Effector memory CD8-positive, alpha-beta T cell (primary cell): ENCODE measurements around the gene RASA3.
"Not testable (repeated sequence)": the region's sequence is repeated elsewhere in the genome, so short reads cannot be mapped to it uniquely, and the experiment has no call there.

ENCODE experiments used
- ATAC-seq: fragments of 150-1000 bp; cut with Tn5 transposase; replicated peaks from 2 replicates; pipeline ENCODE4 v1.10.0; 2021; ENCODE audit warnings: mild to moderate bottlenecking, moderate library complexity
- DNase-seq, 3 experiments: peaks; one replicate each; pipeline ENCODE4 v3.0.0; 2021
- H3K27ac Mint-ChIP-seq, 2 donors: one replicate each; pipeline ENCODE4 v1.8.0; 2022; ENCODE audit warnings: mild to moderate bottlenecking in 2 of 2, mixed read lengths in 2 of 2, moderate library complexity in 2 of 2
- H3K27me3 Mint-ChIP-seq, 2 donors: one replicate each; pipeline ENCODE4 v1.8.0; 2022; ENCODE audit warnings: mixed read lengths in 2 of 2
- H3K36me3 Mint-ChIP-seq: one replicate; pipeline ENCODE4 v1.8.0; 2022; ENCODE audit warnings: mild to moderate bottlenecking, moderate library complexity, mixed read lengths; ENCODE audit not compliant: insufficient read depth
- H3K4me1 Mint-ChIP-seq, 2 donors: one replicate each; pipeline ENCODE4 v1.8.0; 2022; ENCODE audit warnings: low read depth in 2 of 2, mixed read lengths in 2 of 2
- H3K4me3 Mint-ChIP-seq, 2 donors: one replicate each; pipeline ENCODE4 v1.8.0; 2022; ENCODE audit warnings: mild to moderate bottlenecking in 2 of 2, mixed read lengths in 2 of 2, moderate library complexity in 2 of 2
- H3K9me3 Mint-ChIP-seq, 2 donors: one replicate each; pipeline ENCODE4 v1.8.0; 2022; ENCODE audit warnings: mixed read lengths in 2 of 2

The RASA3 gene

DNA sequence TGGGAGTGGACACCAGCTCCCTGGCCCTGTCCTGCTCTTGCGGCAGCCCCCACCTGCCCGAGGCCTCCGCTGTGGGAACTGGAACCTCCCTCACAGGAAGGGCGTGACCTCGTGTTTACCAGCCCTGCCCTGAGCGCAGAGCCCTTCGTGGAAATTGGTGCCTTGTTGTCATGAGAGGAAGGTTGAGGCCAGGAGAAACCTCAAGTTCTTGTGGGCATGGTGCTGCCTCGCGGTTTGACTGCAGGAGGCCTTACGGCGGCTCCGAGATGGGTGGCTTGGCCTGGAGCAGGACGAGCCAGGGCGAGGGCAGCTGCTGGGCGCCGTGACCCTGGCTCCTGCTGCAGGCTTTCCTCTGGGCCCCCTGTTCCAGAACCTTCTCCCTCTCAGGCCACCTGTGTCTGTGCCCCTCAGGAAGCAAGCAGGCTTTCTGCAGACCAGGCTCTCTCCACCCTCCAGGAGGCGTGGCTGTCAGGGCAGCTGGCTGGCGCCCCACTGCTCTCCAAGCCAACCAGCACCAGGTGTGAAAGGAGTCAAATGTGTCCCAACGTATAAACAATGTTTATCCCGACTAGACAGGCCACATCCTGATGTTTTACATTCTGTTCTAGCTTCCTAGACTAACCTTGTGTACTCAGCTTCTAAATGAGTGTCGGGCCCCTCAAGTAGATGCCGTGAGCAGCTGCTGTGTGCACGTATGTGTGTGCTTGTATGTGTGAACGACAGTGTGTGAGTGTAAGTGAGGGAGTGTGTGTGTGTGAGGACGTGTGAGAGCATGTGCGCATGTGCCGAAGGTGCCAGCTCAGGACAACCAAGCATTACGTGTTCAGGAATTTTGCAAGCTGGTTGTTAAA is 10.4 kb upstream of the RASA3 start:
- H3K4me3 Mint-ChIP-seq, result no peak overlapping the region
- peaks cover 4% of the 10 kb centered on the region for H3K36me3 Mint-ChIP-seq
- no peaks in the 10 kb centered on the region for H3K27me3 Mint-ChIP-seq
- no peaks in the 10 kb centered on the region for H3K9me3 Mint-ChIP-seq
- H3K4me1 Mint-ChIP-seq, result peaks cover 21 to 35% of the 10 kb centered on the region in 2 donors
- no peak overlapping the region for H3K27ac Mint-ChIP-seq
- peak; percentile 74 for ATAC-seq
- DNase-seq, result peak; percentile 77 to 78 (median 77)

DNA sequence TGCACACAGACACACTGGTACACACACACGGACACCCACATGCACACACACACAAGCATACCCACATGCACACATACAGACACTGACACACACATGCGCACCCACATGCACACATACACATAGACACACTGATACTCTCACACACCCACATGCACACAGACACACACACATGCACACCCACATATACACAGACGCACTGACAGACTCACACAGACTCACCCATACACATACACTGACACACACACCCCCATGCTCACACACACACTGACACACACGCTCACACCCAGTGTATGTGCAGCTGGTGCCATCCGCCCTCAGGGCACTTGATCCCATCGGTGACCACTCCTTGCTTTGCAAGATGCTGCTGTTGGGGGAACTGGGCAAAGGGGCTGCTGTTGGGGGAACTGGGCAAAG is 9.7 kb upstream of the RASA3 start:
- Mint-ChIP-seq H3K4me1 (peaks cover 19 to 33% of the 10 kb centered on the region in 2 donors), H3K36me3 (peaks cover 4% of the 10 kb centered on the region), H3K9me3 (no peaks in the 10 kb centered on the region), H3K27ac (no peak overlapping the region), H3K4me3 (no peak overlapping the region), H3K27me3 (no peaks in the 10 kb centered on the region)
- ATAC-seq (no peak), DNase-seq (no peak)

DNA sequence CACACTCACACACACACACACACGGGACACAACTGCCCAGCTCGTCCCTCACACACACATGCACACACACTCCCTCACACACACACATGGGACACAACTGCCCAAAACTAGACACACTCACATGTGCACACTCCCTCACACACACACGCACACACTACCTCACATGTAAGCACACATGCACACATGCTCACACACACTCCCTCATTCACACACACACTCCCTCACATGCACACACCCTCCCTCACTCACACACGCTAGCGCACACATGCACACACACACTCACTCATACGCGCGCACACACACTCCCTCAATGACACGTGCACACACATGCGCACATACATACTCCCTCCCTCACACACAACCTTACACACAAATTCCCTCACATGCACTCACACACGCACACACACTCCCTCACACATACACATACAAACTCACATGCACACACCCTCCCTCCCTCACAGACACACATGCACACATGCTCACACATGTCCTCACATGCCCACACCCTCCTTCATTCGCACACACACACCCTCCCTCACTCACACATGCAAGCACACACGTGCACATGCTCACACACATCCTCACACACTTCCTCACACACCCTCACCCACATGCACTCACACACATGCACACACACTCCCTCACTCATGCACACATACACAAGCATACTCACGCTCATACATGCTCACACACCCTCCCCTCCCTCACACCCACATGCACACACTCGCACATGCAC is 9.0 kb upstream of the RASA3 start:
- Mint-ChIP-seq H3K4me1 (peaks cover 13 to 26% of the 10 kb centered on the region in 2 donors), H3K27me3 (no peaks in the 10 kb centered on the region), H3K9me3 (no peaks in the 10 kb centered on the region), H3K36me3 (peaks cover 4% of the 10 kb centered on the region), H3K4me3 (no peak overlapping the region), H3K27ac (no peak overlapping the region)
- ATAC-seq, result no peak
- no peak for DNase-seq

DNA sequence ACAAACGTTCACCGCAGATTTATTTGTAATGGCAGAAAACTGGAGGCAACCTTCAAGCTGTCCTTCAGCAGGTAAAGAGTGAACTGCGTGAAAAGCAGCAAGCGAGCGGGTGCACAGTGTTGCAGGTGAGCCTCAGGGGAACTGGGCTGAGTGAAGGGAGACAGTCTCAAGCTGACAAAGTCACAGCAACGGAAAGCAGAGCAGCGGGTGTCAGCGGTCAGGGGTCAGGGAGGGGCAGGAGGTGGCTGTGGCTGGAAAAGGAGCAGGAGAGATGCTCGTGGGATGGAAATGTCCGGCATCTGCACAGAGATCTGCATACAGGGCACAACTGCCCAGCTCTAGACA is 8.5 kb upstream of the RASA3 start:
- H3K9me3 Mint-ChIP-seq, result no peaks in the 10 kb centered on the region
- no peaks in the 10 kb centered on the region for H3K27me3 Mint-ChIP-seq
- no peak overlapping the region for H3K27ac Mint-ChIP-seq
- H3K4me3 Mint-ChIP-seq, result no peak overlapping the region
- peaks cover 4% of the 10 kb centered on the region for H3K36me3 Mint-ChIP-seq
- DNase-seq (peak in 2 of 3 experiments; percentile 37), ATAC-seq (peak; percentile 28)
- peaks cover 9 to 24% of the 10 kb centered on the region in 2 donors for H3K4me1 Mint-ChIP-seq

DNA sequence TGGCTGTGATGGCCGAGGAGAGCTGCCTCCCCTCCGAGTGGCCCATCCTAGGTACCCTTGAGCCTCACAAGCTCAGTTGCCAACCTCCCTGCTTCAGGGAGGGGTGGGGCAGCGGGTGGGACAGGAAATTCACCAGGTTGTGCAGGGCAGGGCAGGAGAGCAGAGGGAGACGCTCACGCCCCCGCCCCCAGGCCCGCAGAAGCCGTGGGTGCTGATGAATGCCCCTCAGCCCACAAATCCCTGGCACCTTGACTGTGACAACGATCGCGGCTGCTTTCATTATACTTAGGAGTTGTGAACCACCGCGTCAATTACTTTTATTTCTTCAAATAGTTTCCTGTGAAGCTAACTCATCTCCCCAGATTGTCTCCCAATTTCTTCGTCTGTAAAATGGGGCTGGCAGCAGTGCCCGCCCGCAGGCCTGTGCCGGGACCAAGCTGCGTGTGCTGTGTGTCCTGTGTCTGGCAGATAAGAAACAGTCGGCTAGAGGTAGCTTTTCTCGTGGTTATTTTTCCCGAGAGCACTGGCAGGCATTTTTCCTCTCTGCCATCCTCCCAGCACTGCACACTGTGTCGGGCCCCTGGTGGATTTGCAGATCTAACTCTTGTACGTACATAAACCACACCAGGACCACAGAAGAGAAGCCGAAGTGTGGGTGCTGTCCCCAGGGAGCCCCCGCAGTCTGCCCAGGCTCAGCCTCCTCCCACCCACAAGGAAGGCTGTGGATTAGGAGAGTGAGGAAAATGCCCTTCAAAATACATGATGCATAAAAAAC is 7.9 kb upstream of the RASA3 start:
- peak; percentile 5 for ATAC-seq
- no peaks in the 10 kb centered on the region for H3K9me3 Mint-ChIP-seq
- no peak overlapping the region for H3K27ac Mint-ChIP-seq
- DNase-seq, result peak in 1 of 3 experiments; percentile 53
- no peak overlapping the region for H3K4me3 Mint-ChIP-seq
- H3K4me1 Mint-ChIP-seq, result peaks cover 8 to 19% of the 10 kb centered on the region in 2 donors
- no peaks in the 10 kb centered on the region for H3K27me3 Mint-ChIP-seq
- peaks cover 4% of the 10 kb centered on the region for H3K36me3 Mint-ChIP-seq

DNA sequence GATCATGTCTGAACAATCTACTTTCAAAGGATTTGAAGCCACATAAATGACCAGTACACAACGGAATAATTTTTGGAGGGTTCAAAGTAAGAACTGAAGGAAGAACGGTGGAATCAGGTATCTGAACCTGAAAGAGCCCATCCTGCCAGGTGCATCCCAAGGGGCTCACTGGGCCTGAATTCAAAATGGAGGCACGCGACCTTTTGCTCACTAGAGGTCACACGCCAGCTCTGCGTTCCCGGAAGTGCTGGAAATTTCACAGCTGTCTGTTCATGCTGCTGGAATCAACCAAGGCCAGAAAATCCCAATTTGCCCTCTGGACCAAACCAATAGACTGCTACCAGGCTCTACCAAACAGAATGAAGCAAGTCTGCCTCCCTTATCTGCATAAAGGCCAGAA is 4.2 kb upstream of the RASA3 start:
- H3K27ac Mint-ChIP-seq, result no peak overlapping the region
- H3K36me3 Mint-ChIP-seq, result peaks cover 4% of the 10 kb centered on the region
- no peak for ATAC-seq
- H3K27me3 Mint-ChIP-seq, result no peaks in the 10 kb centered on the region
- no peak overlapping the region for H3K4me3 Mint-ChIP-seq
- DNase-seq, result no peak
- peaks cover 17 to 18% of the 10 kb centered on the region in 2 donors for H3K4me1 Mint-ChIP-seq
- H3K9me3 Mint-ChIP-seq, result no peaks in the 10 kb centered on the region

DNA sequence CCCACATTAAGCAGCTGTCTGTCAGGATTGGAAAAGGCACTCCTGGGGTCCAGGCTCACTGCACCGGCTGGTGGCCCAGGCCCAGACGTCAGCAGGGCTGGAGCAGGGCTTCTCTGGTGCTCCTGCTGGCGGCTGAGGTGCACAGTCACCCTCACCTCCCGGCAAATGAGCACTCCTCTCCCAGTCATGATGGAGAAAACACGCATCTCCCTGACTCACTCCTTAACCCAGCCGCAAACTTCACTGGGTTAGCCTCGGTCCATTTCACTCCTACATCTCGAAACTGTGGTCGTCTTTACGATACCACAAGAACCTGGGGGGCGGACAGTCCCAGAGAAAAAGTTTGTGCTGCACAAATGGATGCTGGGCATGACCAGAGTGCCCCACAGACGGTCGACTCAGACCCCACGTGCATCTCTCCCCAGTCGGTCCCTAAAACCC is 3.3 kb upstream of the RASA3 start:
- H3K27ac Mint-ChIP-seq, result no peak overlapping the region

DNA sequence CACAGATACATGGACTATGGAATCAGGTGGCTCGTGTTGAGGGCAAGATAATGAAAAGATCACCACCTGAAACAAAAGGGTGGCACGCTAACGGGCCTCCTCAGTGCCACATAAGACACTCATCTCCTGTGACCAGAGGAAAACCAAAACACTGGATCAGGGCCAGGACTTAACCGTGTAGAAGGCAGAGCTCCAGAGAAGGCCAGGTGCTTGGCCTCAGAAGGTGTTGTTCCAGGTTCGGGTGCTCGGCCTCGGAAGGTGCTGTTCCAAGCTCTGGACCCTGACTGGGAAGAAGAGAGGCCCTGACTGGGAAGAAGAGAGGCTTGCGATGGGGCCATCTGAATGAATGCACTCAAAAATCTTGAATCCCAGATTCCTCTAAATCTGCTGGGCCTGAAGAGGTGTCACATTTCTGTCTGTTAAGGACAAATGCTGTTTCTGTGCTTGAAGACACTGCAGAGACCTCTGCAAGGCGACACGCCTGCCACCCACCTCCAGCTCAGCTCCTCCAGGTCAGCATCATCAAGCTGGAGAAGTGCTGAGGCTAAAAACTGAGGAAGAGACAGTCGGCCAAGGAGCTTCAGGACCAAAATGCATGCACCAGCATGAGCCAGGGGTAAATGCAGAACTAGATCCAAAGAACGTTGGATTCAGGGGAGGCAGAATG is 2.7 kb upstream of the RASA3 start:
- peak overlapping the region in 1 of 2 donors; percentile 5 for H3K4me3 Mint-ChIP-seq
- H3K27ac Mint-ChIP-seq, result peak overlapping the region; percentile 65 to 68
- DNase-seq, result no peak
- no peaks in the 10 kb centered on the region for H3K9me3 Mint-ChIP-seq
- no peaks in the 10 kb centered on the region for H3K27me3 Mint-ChIP-seq
- ATAC-seq, result no peak
- H3K36me3 Mint-ChIP-seq, result peaks cover 14% of the 10 kb centered on the region
- peaks cover 19 to 30% of the 10 kb centered on the region in 2 donors for H3K4me1 Mint-ChIP-seq

More for the DNA sequence above, 3.3 kb upstream of the RASA3 start:
- no peak for ATAC-seq
- Mint-ChIP-seq H3K27me3 (no peaks in the 10 kb centered on the region), H3K4me3 (no peak overlapping the region), H3K9me3 (no peaks in the 10 kb centered on the region), H3K4me1 (peaks cover 18 to 23% of the 10 kb centered on the region in 2 donors), H3K36me3 (peaks cover 13% of the 10 kb centered on the region)
- DNase-seq, result no peak

DNA sequence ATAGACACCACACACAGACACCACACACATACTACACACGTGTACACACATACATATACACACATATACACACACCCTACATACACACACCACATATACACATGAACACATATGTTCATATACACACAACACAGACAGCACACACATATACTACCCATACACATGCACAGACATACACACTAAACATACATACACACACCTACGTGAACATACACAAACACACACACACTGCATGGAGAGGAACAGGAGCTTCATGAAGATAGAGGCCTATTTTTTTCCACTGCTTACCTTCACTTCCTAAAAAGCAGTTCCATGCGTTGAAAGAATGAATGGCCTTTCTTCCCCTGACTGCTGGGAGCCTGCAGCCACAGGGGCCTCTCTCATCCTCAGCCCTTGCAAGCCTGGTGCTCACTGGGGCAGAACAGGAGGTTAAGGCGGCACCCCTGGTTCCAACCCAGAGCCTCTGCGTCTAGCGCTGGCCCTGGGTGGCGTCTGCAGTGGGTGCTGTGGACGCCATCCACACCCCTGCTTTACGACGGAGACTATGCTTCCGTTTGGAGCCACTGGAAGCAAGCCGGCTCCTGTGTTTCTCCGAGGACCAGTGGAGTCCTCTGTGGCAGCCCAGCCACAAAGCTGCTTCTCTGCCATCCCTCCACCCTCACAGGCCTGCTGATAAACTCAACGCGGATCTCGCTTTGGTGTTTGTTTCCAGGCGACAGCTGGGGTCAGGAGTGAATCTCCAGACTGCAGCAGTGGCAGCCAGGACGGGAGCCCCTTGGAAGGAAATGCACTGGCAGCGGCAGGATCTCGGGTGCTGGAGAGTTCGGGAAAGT is 1.9 kb upstream of the RASA3 start:
- peaks cover 18% of the 10 kb centered on the region for H3K36me3 Mint-ChIP-seq
- peaks cover 26 to 37% of the 10 kb centered on the region in 2 donors for H3K4me1 Mint-ChIP-seq
- DNase-seq (no peak), ATAC-seq (no peak)
- H3K9me3 Mint-ChIP-seq, result no peaks in the 10 kb centered on the region
- H3K27ac Mint-ChIP-seq, result peak overlapping the region; percentile 65 to 68
- no peaks in the 10 kb centered on the region for H3K27me3 Mint-ChIP-seq
- H3K4me3 Mint-ChIP-seq, result peak overlapping the region; percentile 54 to 64

DNA sequence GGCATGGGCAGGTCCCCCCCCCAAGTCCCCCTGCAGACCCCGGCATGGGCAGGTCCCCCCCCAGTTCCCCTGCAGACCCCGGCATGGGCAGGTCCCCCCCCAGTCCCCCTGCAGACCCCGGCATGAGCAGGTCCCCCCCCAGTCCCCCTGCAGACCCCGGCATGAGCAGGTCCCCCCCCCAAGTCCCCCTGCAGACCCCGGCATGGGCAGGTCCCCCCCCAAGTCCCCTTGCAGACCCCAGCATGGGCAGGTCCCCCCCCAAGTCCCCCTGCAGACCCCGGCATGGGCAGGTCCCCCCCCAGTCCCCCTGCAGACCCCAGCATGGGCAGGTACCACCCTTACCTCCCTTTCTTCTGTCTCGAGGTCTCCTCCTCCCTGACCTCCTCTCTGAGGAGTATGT is 1.1 kb upstream of the RASA3 start:
- H3K27me3 Mint-ChIP-seq, ATAC-seq, DNase-seq, H3K9me3 Mint-ChIP-seq: not testable (repeated sequence)
- Mint-ChIP-seq H3K36me3 (peaks cover 23% of the 10 kb centered on the region), H3K4me3 (peak overlapping the region; percentile 54 to 64), H3K27ac (peak overlapping the region in 1 of 2 donors; percentile 2), H3K4me1 (peaks cover 32 to 43% of the 10 kb centered on the region in 2 donors)

DNA sequence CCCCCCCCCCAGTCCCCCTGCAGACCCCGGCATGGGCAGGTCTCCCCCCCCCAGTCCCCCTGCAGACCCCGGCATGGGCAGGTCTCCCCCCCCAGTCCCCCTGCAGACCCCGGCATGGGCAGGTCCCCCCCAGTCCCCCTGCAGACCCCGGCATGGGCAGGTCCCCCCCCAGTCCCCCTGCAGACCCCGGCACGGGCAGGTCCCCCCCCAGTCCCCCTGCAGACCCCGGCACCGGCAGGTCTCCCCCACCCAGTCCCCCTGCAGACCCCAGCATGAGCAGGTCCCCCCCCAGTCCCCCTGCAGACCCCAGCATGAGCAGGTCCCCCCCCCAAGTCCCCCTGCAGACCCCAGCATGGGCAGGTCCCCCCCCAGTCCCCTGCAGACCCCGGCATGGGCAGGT is 703 bp upstream of the RASA3 start:
- Mint-ChIP-seq H3K4me1 (peaks cover 36 to 48% of the 10 kb centered on the region in 2 donors), H3K36me3 (peaks cover 24% of the 10 kb centered on the region), H3K4me3 (peak overlapping the region; percentile 99 to 100)
- not testable (repeated sequence) for DNase-seq, H3K9me3 Mint-ChIP-seq, H3K27ac Mint-ChIP-seq, H3K27me3 Mint-ChIP-seq, ATAC-seq
